Measurements from ENCODE around the gene SEC61A2.
A peak's percentile ranks its signal among the peaks of the same experiment; 100 is the strongest.
"Not testable (repeated sequence)": the region's sequence is repeated elsewhere in the genome, so short reads cannot be mapped to it uniquely, and the experiment has no call there.

SEC61A2 gene

DNA sequence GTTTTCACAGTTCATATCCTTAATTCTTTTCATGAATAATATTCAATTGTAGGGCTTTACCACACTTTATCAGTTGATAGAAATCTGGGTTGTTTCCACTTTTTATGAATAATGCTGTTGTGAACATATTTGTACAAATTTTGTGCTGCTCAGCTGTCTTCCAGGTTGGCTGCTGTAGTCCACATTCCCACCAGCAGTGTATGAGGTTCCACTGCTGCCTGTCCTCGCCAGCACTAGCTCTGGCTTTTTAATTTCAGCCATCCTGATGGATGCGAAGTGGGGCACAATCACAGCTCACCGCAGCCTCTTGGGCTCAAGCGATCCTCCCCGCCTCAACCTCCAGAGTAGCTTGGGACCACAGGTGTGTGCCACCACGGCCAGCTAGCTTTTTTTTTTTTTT, 33.5 kb downstream of the SEC61A2 start:
- no peak for DNase-seq

DNA sequence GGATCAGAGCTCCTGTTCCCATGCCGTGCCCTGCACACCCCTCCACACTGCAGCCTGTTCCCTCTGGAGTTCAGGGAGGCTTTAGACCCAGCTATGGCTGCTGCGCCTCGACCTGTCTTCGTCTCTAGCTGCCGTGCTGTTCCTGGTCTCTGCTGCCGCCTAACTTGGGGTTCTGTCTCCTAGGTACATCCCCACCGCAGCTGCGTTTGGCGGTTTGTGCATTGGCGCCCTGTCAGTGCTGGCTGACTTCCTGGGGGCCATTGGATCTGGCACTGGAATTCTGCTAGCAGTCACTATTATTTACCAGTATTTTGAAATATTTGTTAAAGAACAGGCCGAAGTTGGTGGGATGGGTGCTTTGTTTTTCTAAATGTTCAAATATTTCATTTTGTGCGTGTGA, 34.6 kb downstream of the SEC61A2 start:
- no peak for DNase-seq

DNA sequence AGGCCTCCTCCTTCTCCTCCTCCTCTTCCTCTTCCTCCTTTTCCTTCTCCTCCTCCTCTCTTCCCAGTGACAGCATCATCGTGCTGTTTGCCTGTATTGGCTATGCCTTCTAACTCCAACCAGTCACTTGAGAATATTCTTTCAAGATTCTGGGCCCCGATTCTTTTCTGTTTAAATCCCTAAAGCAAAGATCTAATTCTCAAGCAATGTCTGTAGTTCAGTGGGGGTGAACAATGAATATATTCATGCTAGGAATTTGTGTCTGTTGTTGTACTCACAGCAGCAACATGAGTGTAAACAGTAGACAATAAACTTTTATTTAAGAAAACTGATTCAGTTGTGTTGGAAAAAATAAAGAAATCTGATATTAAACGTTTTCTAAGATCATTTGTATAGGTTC, 35.6 kb downstream of the SEC61A2 start:
- no peak for DNase-seq

DNA sequence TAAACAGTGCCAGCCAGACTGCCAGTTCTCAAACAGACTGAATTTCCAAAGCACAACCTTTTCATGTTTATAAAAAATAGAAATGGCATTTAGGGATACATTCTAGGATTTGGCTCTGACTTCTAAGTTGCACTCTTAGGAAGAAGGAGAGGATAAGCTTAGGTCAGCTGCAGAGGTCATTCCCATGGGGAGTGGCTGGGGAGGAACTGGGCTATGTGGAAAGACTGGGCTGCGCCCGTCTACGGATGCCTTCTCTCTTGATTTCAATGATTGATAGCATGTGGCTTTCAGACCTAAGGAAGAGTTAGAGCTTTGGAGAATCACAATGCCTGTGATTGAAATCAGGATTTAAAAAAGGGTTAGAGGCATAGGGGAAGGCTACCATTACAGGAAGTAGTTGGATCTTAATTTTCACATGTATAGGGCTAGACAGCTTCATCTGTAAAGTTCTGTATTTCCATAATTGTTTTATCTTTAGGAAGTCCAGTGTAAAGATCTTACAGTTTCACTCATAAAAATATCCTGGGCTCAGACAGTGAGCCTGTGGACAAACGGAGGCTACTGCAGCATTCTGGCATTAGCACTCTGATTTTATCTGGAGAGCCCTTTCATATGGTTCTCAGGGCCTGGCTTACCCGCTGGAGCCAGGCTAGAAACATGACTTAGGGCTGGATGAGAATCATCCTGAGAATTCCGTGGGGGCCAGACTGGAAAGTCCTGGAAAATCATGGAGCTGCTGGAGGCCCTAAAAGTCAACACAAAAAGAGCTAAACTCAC, 36.7 kb downstream of the SEC61A2 start:
- no peak for DNase-seq

DNA sequence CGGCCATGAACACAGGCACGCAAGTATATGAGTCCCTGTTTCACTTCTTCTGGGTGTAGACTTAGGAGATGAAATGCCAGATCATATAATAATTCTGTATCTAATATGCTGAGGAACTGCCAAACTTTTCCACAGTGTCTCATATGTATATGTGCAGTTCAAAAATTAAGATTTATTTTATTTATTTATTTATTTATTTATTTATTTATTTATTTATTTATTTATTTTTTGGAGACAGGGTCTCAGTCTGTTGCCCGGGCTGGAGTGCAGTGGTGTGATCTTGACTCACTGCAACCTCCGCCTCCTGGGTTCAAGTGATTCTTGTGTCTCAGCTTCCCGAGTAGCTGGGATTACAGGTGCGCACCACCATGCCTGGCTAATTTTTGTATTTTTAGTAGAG, 42.0 kb downstream of the SEC61A2 start:
- DNase-seq = not testable (repeated sequence)

DNA sequence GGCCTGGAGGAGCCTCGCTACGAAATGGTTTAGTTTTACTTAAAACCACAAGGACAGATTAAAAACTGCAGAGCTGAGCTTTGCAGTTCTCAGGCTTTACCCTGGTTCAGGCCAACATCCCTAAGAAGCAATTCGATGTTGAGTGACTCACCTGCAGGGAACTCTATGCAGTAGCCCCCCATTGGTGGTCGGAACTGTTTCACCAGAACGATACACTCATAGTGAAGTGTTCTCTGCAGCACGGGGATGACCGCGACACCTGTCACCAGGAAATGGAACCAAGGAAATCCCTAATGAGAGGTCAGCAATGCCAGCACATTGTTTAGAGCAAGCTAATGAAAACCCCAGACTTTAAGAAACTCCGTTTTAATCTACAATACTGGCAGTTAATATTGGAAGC, 48.2 kb downstream of the SEC61A2 start:
- DNase-seq = no peak

DNA sequence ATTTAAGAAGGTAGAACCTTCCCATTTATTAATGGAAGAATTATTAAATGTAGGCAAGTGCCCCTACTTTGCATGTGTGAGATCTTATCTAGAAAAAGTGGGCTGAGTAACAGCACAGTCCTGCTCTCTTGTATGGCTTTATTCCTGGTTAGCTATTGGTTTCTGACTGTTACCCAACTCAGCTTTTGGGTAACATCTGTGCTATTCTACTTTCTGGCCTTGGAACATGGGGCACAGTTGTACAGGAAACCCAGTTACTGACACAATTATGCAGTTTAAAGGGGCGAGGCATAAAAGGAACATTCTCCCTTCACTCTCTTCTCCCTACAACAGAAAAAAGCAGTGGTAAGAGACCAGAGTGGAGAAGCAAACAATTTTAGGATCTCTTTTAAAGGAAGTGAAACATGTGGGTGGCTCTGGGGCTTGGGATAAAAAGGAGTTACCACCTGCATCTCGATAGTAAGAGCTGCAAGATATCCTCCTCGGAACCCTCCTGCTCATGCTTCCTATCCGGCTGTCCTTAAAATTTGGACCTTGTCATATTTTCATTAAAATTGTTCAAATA, 50.2 kb downstream of the SEC61A2 start:
- no peak for DNase-seq

DNA sequence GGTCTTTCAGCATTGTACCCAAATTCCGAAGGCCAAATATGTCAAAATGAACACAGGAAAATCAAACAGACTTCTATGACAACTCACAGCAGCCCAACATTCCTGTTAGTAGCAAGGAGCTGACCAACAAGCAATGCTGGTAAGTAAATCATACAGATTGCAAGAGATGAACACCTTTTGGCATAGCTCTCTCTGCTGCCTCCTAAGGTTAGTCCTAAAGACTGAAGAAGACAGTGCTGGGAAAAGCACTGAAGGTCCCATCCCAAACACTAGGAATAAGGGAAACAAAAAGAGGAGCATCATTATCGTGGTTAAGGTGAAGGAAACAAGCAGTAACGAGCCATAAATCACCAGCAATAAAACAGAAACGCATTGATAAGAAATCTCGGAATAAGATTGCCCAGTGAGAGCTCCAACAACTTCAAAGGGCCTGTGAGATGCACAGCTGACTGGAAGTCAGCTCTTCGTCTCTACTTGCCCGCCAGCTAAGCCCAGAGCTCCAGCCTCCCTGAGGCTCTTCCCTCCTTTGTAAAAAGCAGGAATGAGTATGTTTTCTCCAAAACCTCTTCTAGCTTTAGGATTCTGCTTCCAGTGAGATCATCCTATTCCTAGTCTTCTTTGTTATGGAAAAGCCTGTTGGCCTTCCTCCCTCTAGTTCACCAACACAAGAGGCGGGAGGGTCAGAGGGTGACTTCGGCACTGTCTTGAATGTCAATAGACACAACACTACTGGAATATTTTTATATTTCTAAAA, 50.9 kb downstream of the SEC61A2 start:
- DNase-seq = no peak

DNA sequence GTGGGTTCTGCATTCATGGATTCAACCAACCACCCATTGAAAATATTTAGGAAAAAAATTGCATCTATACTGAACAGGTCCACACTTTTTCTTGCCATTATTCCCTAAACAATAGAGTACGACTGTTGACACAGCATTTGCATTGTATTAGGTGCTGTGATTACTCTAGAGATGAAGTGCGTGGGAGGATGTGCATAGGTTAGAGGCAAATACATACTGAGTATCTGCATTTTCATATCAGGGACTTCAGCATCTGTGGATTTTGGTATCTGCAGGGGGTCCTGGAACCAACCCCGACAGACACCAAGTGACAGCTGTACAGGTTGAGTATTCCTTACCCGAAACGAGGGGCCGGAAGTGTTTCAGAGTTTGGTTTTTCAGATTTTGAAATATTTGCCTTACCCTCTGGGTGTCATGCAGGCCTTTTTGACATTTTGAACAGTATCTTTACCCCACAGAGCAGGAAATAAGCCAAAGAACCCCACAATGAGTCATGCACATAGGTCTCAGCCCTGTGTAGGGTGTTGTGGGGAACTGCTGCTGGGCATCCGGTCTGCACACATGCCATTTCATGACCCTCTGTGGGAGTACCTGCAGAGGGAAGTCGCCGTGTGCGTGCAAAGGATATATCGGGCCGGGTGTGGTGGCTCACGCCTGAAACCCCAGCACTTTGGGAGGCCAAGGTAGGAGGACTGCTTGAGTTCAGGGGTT, 51.7 kb downstream of the SEC61A2 start:
- DNase-seq = no peak

DNA sequence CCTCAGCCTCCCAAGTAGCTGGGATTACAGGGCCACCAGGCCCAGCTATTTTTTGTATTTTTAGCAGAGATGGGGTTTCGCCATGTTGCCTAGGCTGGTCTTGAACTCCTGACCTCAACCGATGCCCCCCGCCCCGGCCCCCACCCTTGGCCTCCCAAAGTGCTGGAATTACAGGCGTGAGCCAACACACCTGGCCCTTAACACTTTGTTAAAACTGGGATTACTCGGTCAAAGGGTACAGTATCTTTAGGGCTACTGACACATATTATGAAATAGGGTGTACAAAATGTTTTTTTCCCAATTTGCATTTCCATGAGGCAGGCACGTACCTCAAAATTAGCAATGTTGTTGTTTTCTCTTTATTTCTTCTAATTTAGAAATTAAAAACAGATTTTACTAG, 54.7 kb downstream of the SEC61A2 start:
- no peak for DNase-seq

DNA sequence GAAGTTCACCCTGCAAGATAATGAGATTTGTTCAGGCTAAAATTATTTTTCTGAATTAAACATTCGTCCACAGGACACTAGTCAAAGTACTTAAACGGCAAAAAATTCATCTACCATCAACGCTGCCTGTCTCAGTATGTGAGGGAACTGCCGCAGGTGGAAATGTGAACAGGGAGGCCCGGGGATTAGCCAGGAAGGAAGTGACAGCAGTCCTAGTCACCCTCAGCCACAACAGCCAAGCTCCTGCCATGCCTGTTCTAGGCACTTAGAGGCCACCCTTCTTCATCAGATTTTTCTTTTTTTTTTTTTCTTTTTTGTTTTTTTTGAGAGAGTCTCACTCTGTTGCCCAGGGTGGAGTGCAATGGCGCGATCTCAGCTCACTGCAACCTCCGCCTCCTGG, 56.8 kb downstream of the SEC61A2 start:
- DNase-seq = no peak

DNA sequence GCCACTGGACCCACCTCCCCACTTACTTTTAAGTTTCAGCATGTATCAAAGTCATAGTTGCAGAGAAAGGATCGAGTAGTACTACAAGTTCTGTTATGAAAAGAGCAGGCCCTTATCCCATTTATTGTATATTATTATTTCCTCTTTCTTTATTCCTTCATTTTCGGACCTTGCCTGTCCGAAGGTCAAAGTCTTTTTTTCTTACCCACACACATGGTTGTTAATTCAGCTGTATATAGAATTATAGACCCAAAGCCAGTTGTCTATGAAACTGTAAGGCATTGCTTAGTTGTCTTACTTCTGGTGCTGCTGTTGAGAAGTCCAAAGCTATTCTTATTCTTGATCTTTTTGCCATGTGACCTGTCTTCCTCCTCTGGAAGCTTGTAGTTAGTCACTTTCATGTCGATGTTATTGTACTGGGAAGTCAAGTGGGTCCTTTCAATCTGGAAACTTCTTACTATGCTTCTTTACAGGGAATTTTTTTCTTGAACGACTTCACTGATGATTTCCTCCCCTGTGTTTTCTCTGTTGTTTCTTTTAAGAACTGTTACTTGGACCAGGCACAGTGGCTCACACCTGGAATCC, 57.9 kb downstream of the SEC61A2 start:
- no peak for DNase-seq

DNA sequence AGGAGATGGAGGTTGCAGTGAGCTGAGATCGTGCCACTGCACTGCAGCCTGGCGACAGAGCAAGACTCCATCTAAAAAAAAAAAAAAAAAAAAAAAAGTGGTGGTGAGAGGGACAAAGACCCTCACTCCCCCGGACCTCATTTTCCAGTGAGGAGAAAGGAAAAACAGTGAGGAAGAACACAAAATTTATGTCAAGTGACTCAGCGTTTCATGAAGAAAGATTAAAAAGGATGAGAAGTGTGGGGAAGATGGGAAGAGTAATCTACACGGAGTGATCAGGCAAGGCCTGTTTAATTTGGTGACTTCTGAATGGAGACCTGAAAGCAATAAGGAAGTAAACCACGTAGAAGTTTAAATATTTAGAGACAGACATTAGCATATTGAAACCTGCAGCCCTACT, 59.2 kb downstream of the SEC61A2 start:
- DNase-seq = no peak

DNA sequence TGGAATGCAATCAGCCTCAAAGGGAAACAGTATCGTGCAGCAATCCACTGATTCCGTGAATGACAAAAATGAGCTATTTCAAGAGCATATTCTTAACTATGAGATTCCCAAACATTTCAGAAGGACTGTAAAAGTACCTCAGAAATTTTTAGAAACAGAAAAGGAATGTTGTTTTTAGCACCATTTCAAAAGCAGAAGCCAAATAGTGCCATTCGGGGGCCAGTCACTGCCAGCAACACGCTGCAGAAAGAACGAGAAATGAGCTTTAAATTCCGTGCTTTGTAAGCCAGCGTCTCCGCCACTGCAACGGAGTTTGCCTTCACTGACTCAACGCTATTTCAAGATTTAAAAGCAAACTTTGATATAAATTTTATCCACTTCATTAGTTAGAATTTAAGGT, 59.9 kb downstream of the SEC61A2 start:
- no peak for DNase-seq

DNA sequence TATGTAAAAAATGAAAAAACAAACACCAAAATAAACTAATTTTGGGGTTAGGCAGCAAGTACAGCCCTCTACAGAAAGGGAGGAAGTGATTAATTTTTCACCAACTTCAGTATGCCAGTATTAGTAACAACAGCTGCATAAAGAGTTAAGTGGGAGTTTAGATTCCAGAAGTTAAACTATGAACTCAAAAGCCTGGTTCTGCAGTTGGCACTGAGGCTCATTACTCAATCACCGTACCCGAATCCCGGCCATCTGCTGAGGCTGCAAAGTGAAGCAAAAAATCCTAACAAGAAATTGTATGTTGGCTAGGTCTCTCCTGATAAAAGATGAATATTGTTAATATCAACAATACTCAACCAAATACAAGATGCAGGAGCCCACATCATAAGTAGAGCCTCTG, 62.2 kb downstream of the SEC61A2 start:
- no peak for DNase-seq

DNA sequence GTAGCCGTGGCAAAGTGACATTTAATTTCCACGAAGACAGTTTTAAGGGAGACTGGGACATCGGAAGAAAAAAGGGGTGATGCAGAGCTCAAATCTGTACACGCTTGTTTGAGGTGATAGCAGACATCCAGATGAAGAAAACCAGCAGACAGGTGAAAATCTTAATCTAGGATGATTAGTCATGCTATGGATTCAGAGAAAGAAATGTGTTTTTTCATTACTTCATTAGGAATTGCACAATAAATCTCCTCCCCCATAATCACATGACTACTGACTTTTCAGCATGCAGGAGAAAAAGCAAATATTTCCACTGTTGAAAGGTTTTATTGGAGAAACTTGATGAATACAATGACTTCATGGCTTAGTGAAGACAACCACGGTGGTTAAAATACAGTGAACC, 63.7 kb downstream of the SEC61A2 start:
- no peak for DNase-seq

DNA sequence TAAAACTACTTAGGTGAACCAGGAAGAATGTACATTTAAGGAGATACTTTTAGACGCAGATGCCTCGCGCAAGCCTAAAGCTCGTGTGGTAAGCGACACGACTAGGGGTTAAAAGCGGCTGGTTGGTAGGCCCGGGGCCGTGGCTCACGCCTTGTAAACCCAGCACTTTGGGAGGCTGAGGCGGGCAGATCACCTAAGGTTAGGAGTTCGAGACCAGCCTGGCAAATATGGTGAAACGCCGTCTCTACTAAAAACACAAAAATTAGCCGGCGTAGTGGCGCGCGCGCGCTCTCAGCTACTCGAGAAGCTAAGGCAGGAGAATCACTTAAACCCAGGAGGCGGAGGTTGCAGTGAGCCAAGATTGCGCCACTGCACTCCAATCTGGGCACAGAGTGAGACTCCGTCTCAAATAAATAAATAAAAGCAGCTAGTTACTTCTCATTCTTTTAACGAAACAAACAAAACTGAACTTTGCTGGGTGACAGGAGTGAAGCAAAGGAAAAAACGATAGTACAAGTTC, 65.3 kb downstream of the SEC61A2 start:
- no peak for DNase-seq

DNA sequence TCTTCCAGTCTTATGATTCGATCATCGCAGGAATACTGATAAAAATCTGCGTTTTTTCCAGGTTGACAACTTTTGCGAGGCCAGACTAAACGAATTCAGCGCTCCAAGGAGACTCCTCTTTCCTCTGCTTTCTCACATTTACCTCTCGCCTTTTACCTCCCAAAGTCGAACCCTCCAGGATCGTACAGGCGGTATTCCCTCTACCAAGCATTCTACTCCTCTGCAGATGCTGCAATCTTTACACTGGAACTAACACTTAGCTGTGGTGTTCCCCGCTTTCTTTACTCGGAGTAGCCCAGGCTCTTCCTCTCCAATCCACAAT, 65.8 kb downstream of the SEC61A2 start:
- no peak for DNase-seq

DNA sequence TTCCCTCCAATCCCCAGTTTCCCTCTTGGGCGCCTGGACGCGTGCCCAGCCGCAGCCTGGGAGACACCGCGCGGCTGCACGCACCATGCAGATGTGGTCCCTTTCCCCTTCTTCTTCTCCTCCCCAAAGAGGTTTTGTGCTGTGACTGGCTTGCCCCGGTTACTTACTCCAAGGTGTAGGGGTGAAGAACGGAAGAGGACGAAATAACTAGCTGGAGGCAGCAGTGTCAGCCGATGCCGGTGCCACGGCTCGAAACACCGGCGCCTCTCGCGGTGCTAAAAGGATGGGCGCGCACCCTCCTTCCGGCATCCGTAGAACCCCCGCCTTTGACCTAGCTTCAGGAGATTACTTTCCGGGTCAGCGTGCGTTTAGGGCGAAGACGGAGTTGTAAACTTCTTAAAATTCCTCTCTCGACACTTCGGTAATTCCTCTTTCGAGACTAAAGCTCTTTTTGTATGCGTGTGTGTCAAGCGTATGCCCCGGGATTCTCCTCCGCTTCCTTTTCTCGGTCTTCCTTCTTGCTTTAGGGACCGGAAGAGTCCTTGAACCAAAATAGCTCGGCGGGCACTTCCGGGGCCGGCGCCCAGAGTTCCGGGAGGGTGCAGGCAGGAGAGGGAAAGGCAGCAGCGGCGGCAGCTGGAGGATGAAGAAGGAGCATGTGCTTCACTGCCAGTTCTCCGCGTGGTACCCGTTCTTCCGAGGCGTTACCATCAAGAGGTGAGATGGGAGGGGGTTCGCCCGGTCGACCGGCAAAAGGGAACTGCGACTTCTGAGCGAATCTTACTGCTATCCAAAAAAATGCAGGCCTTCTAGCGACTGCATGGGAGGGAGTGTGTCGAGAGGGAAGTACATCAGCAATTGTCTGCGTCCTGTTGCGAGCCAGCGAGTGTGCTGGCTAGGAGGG, 66.4 kb downstream of the SEC61A2 start, which contains the start of the genes CDC123 and NUDT5:
Gene CDC123, plus strand, starts transcription at position 586 of the 904 bp plus-strand sequence. Its CDS starts 58 bp downstream, at position 644.
Gene NUDT5, minus strand, starts transcription at position 289 of the 904 bp plus-strand sequence. CDS start 9,600 bp downstream, outside the sequence.
- DNase-seq = peak; percentile 48

DNA sequence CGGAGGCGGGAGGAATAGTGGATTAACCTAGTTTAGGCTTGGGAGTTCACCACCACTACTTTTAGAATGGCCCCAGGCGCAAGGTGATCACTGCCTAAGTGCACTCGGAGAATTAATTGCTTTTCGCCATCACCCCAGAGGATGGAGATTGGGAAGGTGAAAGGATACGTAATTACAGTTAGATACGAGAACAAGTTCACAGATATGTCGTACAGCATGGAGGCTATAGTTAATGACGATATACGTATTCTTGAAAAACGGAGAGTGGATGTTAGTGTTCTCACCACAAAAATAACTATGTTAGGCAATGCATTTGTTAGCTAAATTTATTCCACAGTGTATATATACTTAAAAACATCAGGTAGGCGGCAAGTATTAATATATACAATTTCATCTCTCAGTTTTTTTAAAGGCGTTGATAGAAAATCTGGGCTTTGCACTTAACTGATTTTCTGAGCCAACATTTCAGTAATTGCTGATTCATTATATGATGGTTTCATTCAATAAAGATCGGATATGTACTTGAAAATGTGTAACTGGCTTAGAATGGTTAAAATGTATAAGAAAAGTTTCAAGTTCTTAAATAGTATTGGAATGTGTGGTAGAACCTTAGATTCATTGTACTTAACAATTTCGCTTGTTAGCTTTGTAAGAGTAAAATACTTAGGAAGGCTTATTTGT, 67.2 kb downstream of the SEC61A2 start:
- DNase-seq = no peak

DNA sequence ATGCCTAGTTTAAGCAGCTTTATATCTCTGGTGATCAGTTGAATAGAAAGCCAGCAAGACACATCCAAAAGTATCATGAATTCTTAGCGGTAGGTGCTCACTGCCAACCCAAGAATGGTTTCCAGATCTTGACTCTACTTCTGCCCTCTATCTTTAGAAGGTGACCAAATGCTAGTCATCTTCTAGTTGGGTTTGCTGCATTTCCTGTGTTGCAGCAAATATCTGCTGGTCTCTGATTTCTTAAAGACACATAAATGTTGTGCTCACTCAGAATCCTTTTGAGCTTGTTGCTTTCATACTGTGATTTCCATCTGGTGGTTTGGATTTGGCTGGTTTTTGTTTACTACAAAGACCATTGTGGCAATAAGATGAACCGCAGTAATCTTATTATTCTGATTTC, 68.7 kb downstream of the SEC61A2 start:
- no peak for DNase-seq

Measured in COR-L47 (cell line).